ENCODE measurements around the gene CAPNS2.

CAPNS2 gene

DNA sequence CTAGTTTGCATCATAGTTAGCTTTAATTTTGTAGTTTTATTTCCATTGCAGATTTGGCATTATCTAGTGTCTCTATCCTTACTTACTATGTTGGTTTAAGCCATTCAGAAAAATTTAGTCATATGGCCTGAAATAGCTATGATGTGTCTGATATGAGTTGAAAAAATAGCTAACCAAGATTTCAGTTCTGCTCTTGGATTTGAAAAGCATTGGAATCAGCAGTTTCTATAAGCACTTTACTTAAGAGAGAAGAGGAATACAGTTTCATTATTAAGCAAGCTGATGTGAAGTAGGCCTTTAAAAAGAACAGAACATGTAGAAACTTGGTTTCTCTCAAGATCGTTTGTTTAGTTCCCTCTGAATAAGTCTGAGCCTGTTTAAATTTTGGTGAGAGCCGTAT is 31.7 kb upstream of the CAPNS2 start:
- no peak for TF ChIP-seq CTCF (IDR thresholded peaks at IDR 0.05; ENCODE audit: insufficient read depth, low read depth, low read length, missing control alignments)
- DNase-seq (ENCODE audit: low read depth), result no peak
- H3K4me3 ChIP-seq (ENCODE audit: low read depth, low read length), result no peak overlapping the region

DNA sequence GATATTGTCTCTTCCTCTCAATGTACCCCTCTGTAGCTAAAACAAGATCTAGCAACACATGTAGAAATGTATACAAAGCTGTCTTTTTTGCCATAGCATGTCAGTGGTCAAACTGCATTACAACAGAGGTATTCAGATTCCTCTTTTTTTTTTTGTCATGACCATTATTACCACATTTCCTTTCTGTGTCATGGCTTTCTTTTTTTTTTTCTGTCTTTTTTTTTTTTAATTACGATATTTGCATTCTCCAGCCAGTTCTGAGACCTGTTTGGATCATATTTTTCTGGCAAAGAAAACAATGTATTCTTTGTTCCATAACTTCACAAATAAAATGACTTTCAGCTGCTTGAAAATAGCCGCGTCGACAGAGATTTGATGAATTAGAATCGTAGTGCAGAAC is 27.4 kb upstream of the CAPNS2 start:
- no peak for TF ChIP-seq CTCF (IDR thresholded peaks at IDR 0.05; ENCODE audit: insufficient read depth, low read depth, low read length, missing control alignments)
- no peak overlapping the region for H3K4me3 ChIP-seq (ENCODE audit: low read depth, low read length)
- no peak for DNase-seq (ENCODE audit: low read depth)

DNA sequence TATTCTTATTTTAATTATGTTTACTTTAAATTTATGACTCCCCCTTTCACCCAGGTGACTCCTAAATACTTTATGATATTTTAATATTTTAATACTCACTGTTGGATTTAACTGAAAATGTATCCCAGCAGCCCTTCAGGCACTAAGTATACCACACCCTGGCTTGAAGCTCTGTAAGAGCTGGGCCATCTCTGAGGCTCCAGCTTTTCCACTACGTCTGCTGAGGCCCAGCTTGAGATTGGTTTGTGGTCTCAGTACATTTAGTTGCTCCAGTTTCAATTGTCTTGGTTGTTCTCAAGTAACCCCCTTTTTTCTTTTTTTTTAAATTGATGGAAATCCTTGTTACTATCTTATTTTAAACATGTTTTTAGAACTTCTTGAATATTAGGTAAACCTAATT is 27.0 kb upstream of the CAPNS2 start:
- no peak overlapping the region for H3K4me3 ChIP-seq (ENCODE audit: low read depth, low read length)
- no peak for TF ChIP-seq CTCF (IDR thresholded peaks at IDR 0.05; ENCODE audit: insufficient read depth, low read depth, low read length, missing control alignments)
- DNase-seq (ENCODE audit: low read depth), result no peak

DNA sequence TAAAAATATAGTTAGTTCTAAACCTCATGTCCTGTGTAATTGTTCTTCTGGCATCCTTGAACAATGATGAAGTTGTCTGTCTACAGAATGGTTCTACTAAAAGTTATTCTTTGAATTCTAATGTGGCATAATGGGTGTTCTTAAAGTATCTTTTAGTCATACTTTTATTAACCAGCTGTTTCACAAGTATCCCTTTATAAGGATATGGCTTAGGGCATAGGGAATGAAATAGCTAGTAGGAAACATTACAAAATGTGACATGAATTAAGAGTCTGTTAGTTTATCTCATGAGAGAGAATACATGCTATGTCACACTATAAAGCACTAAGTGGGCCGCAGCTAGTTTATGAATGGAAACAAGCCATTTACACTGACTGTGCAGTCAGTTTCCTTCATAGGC is 26.3 kb upstream of the CAPNS2 start:
- no peak for TF ChIP-seq CTCF (IDR thresholded peaks at IDR 0.05; ENCODE audit: insufficient read depth, low read depth, low read length, missing control alignments)
- no peak overlapping the region for H3K4me3 ChIP-seq (ENCODE audit: low read depth, low read length)
- no peak for DNase-seq (ENCODE audit: low read depth)

DNA sequence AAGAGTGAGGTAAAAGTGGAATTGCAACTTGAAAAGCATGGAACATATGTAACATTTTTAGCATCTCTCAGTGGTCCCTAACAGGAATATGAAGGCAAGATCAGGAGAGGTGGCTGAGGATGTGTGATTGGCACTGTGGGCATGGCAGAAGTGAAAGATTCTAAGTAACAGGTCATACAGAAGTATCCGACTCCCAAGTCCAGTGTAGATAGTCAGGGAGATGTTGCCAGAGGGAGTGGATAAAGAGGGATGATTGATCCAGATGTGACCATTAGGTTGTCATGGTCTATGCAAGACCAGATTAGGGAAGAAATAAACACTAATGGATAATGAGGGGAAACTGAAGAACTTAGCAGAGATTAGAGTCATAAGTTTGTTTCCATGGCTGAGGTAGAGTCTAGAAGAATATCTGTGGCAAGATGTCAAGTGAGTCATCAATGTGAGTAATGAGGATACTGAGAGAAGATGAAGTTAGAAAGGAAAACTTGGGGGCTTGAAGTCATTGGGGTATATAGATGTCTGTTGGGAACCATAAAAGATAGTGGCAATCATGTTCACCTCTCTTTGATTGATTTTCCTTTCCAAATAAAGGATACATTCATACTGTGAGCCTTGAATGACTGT is 23.9 kb upstream of the CAPNS2 start:
- TF ChIP-seq CTCF (IDR thresholded peaks at IDR 0.05; ENCODE audit: insufficient read depth, low read depth, low read length, missing control alignments), result no peak
- no peak for DNase-seq (ENCODE audit: low read depth)
- no peak overlapping the region for H3K4me3 ChIP-seq (ENCODE audit: low read depth, low read length)

DNA sequence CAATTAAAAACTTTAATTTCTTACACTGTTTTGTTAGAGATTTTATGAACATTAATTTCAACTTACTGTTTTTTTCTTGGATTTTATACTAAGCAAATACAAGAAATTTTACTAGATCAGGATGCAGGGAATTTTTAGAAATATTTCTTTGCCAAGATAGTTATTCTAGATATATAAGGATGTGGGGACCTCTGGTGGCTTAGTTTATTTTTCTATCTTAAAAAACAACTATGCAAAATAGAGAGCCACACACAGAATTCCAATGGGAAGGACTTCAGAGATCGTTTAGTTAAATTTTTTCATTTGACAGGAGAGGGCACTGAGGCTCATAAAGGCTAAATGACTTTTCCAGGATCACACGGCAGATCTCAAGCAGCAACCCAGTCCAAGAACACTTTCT is 23.0 kb upstream of the CAPNS2 start:
- no peak for TF ChIP-seq CTCF (IDR thresholded peaks at IDR 0.05; ENCODE audit: insufficient read depth, low read depth, low read length, missing control alignments)
- H3K4me3 ChIP-seq (ENCODE audit: low read depth, low read length), result no peak overlapping the region
- DNase-seq (ENCODE audit: low read depth), result no peak

DNA sequence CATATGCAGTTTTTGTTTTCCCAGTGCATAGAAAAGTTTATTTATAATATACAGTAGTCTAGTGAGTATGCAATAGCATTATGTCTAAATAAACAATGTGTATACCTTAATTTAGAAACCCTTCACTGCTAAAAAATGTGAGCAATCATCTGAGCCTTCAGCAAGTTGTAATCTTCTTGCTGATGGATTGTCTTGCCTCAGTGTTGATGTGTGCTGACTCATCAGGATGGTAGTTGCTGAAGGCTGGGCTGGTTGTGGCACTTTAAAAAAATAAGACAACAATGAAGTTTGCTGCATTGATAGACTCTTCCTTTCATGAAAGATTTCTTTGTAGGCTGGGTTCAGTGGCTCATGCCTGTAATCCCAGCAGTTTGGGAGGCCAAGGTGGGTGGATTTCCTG is 13.9 kb upstream of the CAPNS2 start:
- TF ChIP-seq CTCF (IDR thresholded peaks at IDR 0.05; ENCODE audit: insufficient read depth, low read depth, low read length, missing control alignments), result no peak
- no peak for DNase-seq (ENCODE audit: low read depth)
- no peak overlapping the region for H3K4me3 ChIP-seq (ENCODE audit: low read depth, low read length)
